ENCODE data around the gene TPP2.

Gene TPP2

DNA sequence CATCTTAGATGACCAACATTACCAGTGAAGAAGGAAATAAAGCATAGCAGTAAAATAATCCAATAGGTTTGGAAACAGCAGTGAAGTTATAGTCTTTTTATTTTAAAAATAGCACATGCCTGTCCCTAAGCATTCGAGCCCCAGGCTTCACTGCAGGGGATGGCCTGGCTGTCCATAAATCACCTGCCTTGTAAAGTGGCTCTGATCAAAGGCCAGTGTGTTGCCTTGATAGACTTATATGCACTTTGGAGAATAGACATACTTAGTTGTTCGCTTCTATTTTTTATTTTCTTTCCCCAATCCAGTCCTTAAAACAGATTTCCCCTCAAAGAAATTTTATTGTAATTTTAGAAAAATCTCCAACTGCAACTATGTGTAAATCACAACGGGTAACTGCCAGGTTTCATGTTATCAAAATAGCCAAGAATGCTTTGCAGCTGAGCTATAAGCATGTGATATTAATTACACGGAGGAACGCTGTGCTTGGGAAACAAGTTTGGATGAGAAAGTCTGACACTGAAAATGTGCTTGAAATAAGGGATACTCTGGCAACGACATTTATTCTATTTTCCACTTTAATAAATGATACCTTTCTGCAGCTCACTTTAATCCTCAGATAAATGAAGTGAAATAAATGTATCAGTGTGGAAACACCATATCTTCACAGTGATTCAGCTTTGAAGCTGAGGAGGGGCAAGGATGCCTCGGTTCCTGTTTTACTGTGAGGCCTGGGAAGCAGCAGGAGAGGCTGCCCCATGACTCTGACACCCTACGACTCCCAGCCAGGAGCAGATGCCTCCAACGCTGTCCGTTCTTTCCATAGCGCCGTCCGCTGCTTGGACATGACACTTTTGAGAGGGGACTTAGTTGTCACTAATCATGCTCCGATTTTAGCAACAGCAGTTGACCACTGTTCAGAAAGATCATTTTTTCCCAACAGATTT lies 103.6 kb downstream of the TPP2 start:
- TF ChIP-seq CTCF (conservative IDR thresholded peaks at IDR 0.05; ENCODE audit: low read depth, low read length), result no peak
- peak; percentile 75 for DNase-seq (ENCODE audit: low read depth)
- H3K4me3 ChIP-seq (ENCODE audit: low read depth, low read length), result no peak overlapping the region

GRCh38 chr13:102701331-102701730 lies 104.5 kb downstream of the TPP2 start:
- no peak overlapping the region for H3K4me3 ChIP-seq (ENCODE audit: low read depth, low read length)
- DNase-seq (ENCODE audit: low read depth), result no peak
- no peak for TF ChIP-seq CTCF (conservative IDR thresholded peaks at IDR 0.05; ENCODE audit: low read depth, low read length)

DNA sequence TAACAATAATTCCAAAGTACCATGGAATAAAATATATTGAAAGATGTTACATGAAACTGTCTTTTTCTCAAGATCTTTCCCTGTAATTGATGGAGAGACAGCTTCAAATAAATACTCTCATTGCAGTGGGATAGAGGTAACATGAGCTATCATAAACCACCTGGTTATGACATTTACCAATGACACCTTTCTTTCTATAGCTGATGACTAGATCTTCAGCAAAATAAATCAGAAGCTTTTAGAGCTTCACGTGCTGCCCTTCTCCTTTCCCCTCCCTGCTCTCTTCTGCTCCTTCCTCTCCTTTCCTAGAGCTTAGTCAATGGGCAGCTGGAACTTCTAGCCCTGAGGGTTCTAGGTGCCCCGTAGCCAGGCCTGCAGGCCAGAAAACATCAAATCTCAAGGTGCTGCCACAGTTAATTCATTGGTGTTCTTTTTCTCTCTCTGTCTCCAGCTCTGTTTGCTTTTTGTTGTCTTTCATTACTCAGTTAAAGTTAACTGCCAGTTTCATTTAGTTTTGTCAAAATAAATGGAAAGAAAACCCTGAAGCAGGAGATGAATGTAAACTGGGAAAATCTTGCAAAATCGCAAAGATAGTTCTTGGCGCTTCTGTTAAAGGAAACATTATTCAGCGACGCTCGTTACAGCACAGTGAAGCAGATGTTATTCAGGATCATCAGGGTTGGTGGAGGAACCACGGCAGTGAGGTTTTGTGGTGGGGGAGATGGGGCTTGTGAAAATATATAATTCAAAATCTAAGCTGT lies 106.4 kb downstream of the TPP2 start:
- no peak for TF ChIP-seq CTCF (conservative IDR thresholded peaks at IDR 0.05; ENCODE audit: low read depth, low read length)
- DNase-seq (ENCODE audit: low read depth), result peak; percentile 23
- no peak overlapping the region for H3K4me3 ChIP-seq (ENCODE audit: low read depth, low read length)

DNA sequence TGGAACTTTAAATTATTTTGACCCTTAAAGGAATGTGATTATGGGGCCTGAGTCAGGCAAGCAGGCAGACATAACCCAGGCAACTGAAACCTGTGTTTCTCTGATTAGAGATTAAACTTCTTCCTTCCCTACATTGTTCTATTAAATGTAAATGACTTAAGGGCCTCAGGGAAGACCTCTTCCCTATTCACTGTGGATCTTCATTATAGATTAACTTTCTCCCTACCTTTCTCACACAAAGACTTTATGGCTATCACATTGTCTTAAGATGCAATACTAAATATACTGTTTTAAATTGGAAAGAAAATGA lies 106.9 kb downstream of the TPP2 start:
- DNase-seq (ENCODE audit: low read depth), result no peak
- TF ChIP-seq CTCF (conservative IDR thresholded peaks at IDR 0.05; ENCODE audit: low read depth, low read length), result no peak
- H3K4me3 ChIP-seq (ENCODE audit: low read depth, low read length), result no peak overlapping the region

DNA sequence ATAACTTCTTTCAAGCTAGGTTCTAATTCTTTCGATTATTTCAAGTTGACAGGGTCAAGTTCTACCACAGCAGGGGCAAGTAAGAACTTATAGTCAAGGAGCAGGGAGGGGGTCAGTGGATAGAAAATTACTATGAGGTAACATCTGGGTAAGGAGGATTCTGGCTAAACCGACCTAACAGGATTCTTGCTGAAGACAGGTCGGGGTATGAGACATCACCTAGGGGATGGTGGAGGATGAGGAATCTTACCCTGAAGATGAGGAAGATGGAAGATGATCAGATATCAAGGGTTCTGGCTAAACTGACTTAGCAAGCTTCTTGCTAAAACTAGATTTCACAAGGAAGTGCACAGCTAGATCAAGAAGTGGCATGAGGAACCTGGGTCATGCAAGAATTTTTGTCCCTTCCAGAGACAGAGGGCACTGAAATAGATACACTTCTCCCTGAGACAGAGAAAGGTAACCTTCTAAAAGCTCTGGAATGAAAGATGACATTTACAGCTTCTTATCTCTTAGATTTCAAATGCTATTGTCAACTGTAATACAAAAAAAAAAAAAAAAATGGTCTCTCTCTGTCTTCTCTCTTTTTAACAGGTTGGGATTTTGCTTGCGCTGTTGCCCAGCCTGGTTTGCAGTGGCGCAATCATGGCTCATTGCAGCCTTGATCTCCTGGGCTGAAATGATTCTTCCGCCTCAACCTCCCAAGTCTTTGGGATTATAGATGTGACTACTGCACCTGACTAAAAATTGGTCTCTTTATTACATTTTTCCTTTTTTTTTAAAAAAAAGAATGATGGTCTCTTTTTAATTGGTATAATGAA lies 107.7 kb downstream of the TPP2 start:
- no peak for TF ChIP-seq CTCF (conservative IDR thresholded peaks at IDR 0.05; ENCODE audit: low read depth, low read length)
- no peak for DNase-seq (ENCODE audit: low read depth)
- H3K4me3 ChIP-seq (ENCODE audit: low read depth, low read length), result no peak overlapping the region

DNA sequence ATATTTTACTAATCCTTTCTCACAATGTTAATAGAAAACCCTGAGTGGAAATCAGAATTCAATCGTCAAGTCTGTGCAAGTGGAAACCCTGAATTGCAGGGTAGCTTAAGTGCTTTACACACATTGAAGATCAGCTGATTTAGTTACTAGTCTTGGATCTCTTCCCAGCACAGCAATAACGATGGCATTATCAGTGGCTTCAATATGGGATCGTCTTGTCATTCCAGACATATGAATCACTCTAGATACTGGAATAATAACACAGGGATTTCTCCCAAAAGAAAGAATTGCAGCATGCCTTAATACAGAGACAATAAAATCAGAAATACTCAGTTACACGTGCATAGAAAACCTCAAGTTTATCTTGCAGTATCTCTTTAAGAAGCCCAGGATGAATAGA lies 110.7 kb downstream of the TPP2 start:
- TF ChIP-seq CTCF (conservative IDR thresholded peaks at IDR 0.05; ENCODE audit: low read depth, low read length), result no peak
- H3K4me3 ChIP-seq (ENCODE audit: low read depth, low read length), result no peak overlapping the region
- peak; percentile 90 for DNase-seq (ENCODE audit: low read depth)

Data from choroid plexus epithelial cell (primary cell).